Colonic mucosa (tissue), 4 donors: Measurements from ENCODE around the gene COX4I1. TPM values are rescaled to one million over a fixed set of nuclear protein-coding genes. Genes with fewer than 3 reads are reported as not detected.
A peak's percentile ranks its signal among the peaks of the same experiment; 100 is the strongest.

Source experiments
- DNase-seq: peaks from one replicate; pipeline ENCODE4 v3.0.0-alpha.2; 2020
- H3K27ac ChIP-seq: fragments of 200-600 bp; one replicate; pipeline ENCODE4 v1.8.0; 2021
- H3K27me3 ChIP-seq: fragments of 200-600 bp; one replicate; pipeline ENCODE4 v1.8.0; 2021
- H3K36me3 ChIP-seq: fragments of 200-600 bp; one replicate; pipeline ENCODE4 v1.8.0; 2021
- H3K4me1 ChIP-seq: fragments of 200-600 bp; one replicate; pipeline ENCODE4 v1.8.0; 2021; ENCODE audit warnings: mild to moderate bottlenecking
- H3K4me3 ChIP-seq: fragments of 200-600 bp; one replicate; pipeline ENCODE4 v1.8.0; 2021
- H3K9ac ChIP-seq, 2 donors: one replicate each; pipeline ENCODE4 v1.7.0; 2013; ENCODE audit warnings: control low read depth in 2 of 2, low read depth in 2 of 2, low read length in 2 of 2
- H3K9me3 ChIP-seq: fragments of 200-600 bp; one replicate; pipeline ENCODE4 v1.8.0; 2021
- intact Hi-C: fragments of 100-400 bp; cut with DNase I; formaldehyde crosslinking; loops from one replicate; pipeline ENCODE4 v1.14.1; 2022
- total RNA-seq, 2 donors: library from RNA; stranded (reverse); fragmentation: NEBNext Ultra II Directional in 1 of 2; extraction: Animal tissue kit (Norgen Biotek cat#: 25700) in 1 of 2; gene quantifications; one replicate each; pipeline ENCODE4 v1.2.1, GENCODE V29; 2021
- TF ChIP-seq, protein P1 (sequence below): fragments of 200-600 bp; IDR thresholded peaks from one replicate; pipeline ENCODE4 v1.8.0; 2022; ENCODE audit warnings: antibody characterized with exemption, mild to moderate bottlenecking
- donor health status: healthy.
- donor health status: DM: no; HTN: no; CAD: no.
- donor health status: DM: no; HTN: no; CAD: no.

COX4I1 gene
- total RNA-seq, 2 donors from 2014 or later, result 1,080 to 1,242 TPM

- no peaks in the 10 kb centered on the region for H3K36me3 ChIP-seq
- no peaks in the 10 kb centered on the region for H3K27me3 ChIP-seq
- no peak overlapping the region for H3K9ac ChIP-seq
- intact Hi-C loops, result no loop called here
- TF ChIP-seq, protein P1, sequence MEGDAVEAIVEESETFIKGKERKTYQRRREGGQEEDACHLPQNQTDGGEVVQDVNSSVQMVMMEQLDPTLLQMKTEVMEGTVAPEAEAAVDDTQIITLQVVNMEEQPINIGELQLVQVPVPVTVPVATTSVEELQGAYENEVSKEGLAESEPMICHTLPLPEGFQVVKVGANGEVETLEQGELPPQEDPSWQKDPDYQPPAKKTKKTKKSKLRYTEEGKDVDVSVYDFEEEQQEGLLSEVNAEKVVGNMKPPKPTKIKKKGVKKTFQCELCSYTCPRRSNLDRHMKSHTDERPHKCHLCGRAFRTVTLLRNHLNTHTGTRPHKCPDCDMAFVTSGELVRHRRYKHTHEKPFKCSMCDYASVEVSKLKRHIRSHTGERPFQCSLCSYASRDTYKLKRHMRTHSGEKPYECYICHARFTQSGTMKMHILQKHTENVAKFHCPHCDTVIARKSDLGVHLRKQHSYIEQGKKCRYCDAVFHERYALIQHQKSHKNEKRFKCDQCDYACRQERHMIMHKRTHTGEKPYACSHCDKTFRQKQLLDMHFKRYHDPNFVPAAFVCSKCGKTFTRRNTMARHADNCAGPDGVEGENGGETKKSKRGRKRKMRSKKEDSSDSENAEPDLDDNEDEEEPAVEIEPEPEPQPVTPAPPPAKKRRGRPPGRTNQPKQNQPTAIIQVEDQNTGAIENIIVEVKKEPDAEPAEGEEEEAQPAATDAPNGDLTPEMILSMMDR, result no peak
- H3K4me3 ChIP-seq, result no peak overlapping the region
- H3K4me1 ChIP-seq, result no peaks in the 10 kb centered on the region
- DNase-seq, result peak; percentile 13
- no peak overlapping the region for H3K27ac ChIP-seq
- H3K9me3 ChIP-seq, result no peaks in the 10 kb centered on the region
Observed at GRCh38 chr16:85856585-85856984, 57.1 kb downstream of the COX4I1 start.

Other genes starting within 250 kb of the COX4I1 start
- 100 to 1,000 TPM in 1 of 2 donors, 10 to 100 TPM in 1; 79.2 to 103 TPM for gene GSE1, start 186.4 kb upstream of the COX4I1 start, total RNA-seq
- gene GINS2, start 110.7 kb upstream of the COX4I1 start, total RNA-seq, result 10 to 100 TPM in 1 of 2 donors, 1 to 10 TPM in 1; 6.1 to 39.9 TPM
- gene C16orf74, start 48.6 kb upstream of the COX4I1 start, total RNA-seq, result under 1 TPM; 0.37 to 0.96 TPM
- gene EMC8, start 151 bp upstream of the COX4I1 start, total RNA-seq, result 10 to 100 TPM; 30.6 to 49.8 TPM
- 10 to 100 TPM; 25.1 to 52.5 TPM for gene IRF8, start 99.5 kb downstream of the COX4I1 start, total RNA-seq